ENCODE data around the gene SUPT16H.

Gene SUPT16H

DNA sequence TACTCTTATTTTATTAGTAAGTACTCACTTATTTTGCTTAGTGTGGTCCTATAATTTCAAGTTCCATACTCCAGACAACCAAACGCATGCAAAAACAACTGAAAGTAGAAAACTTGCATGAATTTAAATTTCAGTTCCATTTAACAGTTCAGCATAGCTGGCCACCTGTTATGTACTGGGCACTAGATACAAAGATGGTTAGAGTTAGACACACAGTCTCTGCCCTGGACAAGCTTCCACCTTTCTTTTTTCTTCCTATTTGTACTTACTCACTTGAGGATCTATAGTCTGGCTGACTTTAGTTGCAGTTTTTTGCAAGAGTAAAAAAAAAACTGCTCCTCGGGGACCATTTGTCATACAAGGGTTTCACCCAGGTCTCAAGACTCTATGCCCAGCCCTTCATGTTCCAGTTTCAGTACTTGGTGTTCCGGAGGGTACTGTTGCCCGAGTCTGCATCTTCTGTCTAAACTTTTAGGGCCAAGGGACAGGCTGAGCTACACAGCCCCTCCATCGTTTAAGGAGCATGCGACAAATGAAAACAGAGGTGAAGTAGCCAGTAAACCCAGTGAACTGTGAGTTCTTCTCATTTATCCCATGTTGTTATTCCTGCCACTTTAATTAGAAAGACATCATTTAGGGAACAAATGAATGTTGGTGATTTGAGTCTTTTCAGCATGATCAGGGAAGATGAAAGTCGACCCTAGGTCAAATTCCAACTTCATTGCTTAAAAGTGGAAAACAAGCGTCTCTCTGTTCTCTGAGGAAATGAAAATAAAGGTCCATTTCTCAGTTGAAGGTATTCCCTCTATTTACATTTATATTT, 81.6 kb downstream of the SUPT16H start:
- TF ChIP-seq ZNF274 (IDR thresholded peaks at IDR 0.05; ENCODE audit: low read depth, low read length) (no peak), SUZ12 (IDR thresholded peaks at IDR 0.05; ENCODE audit: extremely low read depth, insufficient read depth, insufficient read length) (no peak), YY1 (IDR thresholded peaks at IDR 0.05; ENCODE audit: insufficient read depth, insufficient read length) (no peak)
- Histone ChIP-seq H3K9ac (ENCODE audit: insufficient read length, low read depth) (no peak overlapping the region), H3K36me3 (ENCODE audit: insufficient read depth, insufficient read length, low read length) (no peaks in the 10 kb centered on the region), H3K27me3 (ENCODE audit: insufficient read depth, insufficient read length) (peaks cover 19% of the 10 kb centered on the region), H3K4me3 (ENCODE audit: insufficient read length, low read depth) (no peak overlapping the region), H3K9me3 (ENCODE audit: insufficient read depth, low read length) (no peaks in the 10 kb centered on the region), H3K4me1 (ENCODE audit: insufficient read depth, insufficient read length) (no peaks in the 10 kb centered on the region)
- no peak for DNase-seq (ENCODE audit: low read depth, low spot score)
